ENCODE results near the gene HTT. TPM values are rescaled to one million over a fixed set of nuclear protein-coding genes. Genes with fewer than 3 reads are reported as not detected.

HTT gene
- total and polyA plus RNA-seq, 10 of the 15 experiments (the other 5 are each of a cell fraction or from before 2014, with no cell fraction given), result 3.3 to 113 (median 43.3) TPM

DNA sequence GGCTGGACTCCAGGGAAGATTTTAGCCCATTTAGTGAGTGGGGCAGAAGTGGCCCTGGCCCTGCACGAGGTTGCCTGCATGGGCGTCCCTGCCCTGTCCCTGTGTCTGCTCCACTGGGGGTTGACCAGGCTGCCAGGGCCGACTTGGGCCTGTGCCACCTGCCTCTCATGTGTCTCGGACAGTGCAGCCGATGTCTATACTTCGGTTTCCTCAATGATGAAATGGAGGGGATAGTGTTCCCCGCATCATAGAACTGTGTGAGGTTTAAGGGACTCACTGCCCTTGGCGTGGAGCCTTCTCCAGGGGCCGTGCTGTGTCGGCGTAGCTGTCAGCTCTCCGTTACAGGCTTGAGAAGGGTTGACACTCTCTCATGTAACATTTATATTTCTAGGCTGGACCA lies 147.5 kb downstream of the HTT start (continued):
- TF ChIP-seq, protein P1, sequence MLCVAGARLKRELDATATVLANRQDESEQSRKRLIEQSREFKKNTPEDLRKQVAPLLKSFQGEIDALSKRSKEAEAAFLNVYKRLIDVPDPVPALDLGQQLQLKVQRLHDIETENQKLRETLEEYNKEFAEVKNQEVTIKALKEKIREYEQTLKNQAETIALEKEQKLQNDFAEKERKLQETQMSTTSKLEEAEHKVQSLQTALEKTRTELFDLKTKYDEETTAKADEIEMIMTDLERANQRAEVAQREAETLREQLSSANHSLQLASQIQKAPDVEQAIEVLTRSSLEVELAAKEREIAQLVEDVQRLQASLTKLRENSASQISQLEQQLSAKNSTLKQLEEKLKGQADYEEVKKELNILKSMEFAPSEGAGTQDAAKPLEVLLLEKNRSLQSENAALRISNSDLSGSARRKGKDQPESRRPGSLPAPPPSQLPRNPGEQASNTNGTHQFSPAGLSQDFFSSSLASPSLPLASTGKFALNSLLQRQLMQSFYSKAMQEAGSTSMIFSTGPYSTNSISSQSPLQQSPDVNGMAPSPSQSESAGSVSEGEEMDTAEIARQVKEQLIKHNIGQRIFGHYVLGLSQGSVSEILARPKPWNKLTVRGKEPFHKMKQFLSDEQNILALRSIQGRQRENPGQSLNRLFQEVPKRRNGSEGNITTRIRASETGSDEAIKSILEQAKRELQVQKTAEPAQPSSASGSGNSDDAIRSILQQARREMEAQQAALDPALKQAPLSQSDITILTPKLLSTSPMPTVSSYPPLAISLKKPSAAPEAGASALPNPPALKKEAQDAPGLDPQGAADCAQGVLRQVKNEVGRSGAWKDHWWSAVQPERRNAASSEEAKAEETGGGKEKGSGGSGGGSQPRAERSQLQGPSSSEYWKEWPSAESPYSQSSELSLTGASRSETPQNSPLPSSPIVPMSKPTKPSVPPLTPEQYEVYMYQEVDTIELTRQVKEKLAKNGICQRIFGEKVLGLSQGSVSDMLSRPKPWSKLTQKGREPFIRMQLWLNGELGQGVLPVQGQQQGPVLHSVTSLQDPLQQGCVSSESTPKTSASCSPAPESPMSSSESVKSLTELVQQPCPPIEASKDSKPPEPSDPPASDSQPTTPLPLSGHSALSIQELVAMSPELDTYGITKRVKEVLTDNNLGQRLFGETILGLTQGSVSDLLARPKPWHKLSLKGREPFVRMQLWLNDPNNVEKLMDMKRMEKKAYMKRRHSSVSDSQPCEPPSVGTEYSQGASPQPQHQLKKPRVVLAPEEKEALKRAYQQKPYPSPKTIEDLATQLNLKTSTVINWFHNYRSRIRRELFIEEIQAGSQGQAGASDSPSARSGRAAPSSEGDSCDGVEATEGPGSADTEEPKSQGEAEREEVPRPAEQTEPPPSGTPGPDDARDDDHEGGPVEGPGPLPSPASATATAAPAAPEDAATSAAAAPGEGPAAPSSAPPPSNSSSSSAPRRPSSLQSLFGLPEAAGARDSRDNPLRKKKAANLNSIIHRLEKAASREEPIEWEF (IDR thresholded peaks at IDR 0.05; ENCODE audit: insufficient replicate concordance, low read depth, low read length), result no peak
- TF ChIP-seq, protein P2, sequence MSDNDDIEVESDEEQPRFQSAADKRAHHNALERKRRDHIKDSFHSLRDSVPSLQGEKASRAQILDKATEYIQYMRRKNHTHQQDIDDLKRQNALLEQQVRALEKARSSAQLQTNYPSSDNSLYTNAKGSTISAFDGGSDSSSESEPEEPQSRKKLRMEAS (IDR thresholded peaks at IDR 0.05; ENCODE audit: low read depth, low read length), result no peak
- TF ChIP-seq ZNF384 (IDR thresholded peaks at IDR 0.05; ENCODE audit: borderline replicate concordance, low read depth, low read length), result no peak
- TF ChIP-seq, protein P3, sequence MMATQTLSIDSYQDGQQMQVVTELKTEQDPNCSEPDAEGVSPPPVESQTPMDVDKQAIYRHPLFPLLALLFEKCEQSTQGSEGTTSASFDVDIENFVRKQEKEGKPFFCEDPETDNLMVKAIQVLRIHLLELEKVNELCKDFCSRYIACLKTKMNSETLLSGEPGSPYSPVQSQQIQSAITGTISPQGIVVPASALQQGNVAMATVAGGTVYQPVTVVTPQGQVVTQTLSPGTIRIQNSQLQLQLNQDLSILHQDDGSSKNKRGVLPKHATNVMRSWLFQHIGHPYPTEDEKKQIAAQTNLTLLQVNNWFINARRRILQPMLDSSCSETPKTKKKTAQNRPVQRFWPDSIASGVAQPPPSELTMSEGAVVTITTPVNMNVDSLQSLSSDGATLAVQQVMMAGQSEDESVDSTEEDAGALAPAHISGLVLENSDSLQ (IDR thresholded peaks at IDR 0.05), result no peak
- TF ChIP-seq, protein P4, sequence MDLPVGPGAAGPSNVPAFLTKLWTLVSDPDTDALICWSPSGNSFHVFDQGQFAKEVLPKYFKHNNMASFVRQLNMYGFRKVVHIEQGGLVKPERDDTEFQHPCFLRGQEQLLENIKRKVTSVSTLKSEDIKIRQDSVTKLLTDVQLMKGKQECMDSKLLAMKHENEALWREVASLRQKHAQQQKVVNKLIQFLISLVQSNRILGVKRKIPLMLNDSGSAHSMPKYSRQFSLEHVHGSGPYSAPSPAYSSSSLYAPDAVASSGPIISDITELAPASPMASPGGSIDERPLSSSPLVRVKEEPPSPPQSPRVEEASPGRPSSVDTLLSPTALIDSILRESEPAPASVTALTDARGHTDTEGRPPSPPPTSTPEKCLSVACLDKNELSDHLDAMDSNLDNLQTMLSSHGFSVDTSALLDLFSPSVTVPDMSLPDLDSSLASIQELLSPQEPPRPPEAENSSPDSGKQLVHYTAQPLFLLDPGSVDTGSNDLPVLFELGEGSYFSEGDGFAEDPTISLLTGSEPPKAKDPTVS (IDR thresholded peaks at IDR 0.05; ENCODE audit: low read depth, low read length), result no peak

All from GM12878 (cell line).